GM18870 (cell line): Measurements from ENCODE around the gene C2CD2.

Source experiments
- ATAC-seq: cut with Tn5 transposase; IDR thresholded peaks from one replicate; pipeline ENCODE4 v1.9.1; 2021; ENCODE audit warnings: moderate library complexity; ENCODE audit not compliant: unreplicated experiment

The C2CD2 gene

DNA sequence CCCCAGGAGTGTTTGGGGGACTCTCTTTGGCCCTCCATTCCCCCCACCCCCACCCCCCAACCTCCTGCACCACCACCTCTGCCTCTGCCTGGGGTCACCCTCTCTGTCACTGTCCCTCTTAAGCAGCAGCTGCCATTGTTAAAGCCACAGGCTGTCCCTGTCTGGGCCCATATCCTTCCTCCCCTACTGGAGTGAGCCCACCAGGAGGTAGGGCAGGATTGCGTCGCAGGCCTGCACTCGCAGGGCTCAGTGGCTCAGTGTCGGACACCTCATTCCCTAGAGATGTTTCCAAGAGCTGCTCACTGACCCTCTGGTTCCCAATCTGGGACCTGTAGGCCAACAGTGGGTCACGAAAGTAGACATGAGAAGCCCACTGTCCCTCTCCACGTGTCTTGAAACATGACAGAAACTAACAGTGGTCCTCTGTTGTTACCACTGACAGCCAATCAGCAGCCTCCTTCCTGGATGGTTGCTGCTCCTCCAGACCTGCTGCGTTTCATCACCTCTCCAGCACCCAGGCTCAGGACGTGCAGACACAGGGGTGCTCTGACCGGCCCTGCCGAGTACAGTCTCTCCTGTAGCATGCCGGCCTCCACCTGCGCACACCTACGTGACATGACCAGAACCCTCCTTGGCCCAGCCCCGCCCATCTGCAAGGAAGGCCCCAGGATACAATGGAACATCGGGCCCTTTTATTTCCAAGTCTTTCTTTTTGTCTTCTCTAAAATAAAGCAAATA is 82.4 kb downstream of the C2CD2 start:
- no peak for ATAC-seq

DNA sequence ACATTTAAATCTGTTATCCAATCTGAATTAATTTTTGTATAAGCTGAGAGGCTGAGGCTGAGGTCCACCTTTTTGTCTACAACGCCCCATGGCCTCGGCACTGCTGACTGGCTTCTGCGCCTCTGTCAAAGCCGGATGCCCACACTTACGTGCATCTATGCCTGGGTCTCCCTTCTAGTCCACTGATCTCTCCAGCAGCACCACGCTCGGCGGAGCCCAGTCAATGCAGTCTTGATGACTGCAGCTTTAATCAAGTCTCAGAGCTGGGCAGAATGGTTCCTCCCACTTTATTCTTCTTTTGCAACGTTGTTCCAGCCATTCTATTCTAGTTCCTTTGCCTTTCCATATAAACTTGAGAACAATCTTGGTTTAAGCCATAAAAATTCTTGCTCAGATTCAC is 84.0 kb downstream of the C2CD2 start:
- no peak for ATAC-seq

DNA sequence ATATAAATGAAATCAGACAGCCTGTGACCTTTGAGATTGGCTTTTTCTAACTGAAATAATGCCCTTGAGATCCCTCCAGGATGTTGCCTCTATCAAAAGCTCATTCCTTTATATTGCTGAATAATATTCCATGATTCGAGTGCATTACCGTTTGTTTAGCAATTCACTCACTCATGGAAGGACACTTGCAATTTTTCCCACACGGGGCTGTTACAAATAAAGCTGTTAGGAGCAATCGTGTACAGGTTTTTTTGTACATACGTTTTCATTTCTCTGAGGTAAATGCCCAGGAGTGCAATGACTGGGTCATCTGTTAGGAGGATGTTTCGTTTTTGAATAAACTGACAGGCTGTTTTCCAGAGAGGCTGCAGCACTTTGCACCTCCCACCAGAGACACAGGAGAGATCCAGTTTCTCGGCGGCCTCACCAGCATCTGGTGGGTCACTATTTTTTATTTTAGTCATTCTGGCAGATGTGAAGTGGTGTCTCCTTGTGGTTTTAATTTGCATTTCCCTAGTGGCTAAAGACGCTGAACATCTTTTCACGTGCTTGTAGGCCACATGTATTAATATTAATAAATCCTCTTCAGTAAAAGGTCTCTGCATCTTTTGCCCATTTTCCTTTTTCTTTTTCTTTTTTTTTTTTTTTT is 85.6 kb downstream of the C2CD2 start:
- peak; percentile 52 for ATAC-seq

DNA sequence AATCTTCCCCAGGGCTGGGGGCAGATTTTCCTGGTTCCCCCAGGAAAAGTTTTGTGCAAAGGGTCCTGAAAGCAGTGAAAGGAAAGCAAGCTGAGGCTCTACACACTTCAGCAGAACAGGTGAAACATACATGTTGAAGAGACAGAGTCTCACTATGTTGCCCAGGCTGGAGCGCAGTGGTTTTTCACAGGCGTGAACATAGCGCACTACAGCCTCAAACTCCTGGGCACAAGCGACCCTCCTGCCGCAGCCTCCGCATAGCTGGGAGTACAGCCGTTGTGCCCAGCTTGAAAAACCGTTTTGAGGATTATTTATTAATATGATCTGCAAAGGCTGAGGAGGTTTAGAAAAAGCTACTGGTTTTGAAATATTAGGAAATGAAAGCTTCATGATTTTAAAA is 86.5 kb downstream of the C2CD2 start:
- no peak for ATAC-seq

DNA sequence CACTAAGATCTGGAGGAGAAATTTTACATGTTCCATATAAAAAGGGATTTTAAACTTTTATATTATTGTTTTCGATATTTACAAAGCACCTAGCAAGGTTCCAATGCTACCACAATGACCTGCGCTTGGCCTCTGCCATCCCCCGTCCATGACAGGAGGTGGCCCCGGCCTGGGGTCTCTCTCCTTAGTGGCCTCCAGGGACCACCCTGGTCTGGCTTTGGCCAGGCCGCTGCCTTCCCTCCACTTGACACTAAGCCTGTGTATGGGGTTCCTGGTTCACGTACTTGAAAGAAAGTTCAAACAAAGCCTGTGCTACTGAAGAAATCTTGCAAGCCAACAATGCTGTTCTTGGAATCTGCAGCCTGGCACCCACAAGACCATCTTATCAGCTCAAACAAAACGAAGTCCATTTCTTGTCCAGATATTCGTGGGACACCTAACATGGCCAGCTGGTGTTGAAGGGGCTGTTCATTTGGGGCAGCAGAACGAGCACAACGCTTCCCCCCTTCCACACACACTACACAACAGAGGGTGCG is 87.5 kb downstream of the C2CD2 start:
- no peak for ATAC-seq

DNA sequence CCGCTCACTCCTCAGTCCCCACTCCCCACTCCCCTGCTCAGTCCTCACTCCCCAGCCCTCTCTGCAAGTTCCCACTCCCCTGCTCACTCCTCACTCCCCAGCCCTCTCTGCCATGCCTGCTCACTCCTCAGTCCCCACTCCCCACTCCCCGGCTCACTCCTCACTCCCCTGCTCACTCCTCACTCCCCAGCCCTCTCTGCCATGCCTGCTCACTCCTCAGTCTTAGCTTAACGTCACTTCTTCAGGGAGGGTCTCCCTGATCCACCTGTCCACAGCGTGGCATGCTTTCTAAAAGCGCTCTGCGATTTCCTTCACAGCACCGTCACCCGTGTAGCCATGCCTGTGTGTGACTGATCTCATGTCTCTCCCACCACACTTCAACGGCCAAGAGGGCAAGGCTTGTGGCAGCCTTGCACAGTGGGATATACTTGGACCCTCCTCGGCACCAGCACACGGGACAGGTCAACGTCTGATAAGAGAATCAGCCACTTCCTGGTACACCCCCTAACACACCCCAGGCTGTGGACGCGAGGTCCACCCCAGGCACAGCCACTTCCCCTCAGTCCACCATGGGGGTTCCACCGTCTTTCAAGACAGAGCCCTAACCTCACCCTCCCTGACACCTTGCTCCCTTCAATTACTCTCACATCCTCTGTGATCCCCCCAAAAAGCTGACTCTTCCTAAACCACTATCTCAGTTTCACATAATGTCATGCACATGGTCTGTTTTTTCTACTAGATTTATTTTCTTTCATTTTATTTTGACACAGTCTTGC is 88.6 kb downstream of the C2CD2 start:
- peak; percentile 49 for ATAC-seq

DNA sequence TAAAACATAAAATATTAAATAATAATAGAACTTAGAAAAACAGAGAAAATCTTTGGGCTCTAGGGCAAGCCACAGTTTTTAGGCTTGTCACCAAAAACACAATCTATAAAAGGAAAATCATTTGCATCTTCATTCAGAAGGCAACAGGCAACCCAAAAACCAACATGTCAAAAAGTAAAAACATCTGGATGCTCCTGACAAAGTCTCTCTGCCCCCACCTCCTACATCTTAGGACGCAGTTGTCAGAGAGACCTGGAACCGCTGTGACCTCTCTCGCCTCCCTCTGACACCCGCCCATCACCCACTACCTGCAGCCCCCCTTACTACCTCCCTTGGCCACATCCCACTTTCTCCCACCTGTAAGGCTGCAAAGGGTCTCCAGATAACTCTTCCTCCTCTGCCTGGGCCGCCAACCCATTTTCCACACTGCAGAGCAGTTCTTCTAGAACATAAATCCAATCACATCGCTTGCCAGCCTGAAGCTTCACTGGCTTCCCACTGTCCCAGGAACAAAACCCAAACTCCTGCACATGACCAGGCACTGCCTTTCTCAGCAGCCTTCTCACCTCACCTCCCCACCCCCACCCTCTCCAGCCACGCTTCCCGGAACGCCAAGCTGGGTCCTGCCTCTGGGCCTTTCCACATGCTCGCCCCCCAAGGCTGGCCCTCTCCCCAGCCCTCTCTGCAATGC is 89.4 kb downstream of the C2CD2 start:
- ATAC-seq: no peak

DNA sequence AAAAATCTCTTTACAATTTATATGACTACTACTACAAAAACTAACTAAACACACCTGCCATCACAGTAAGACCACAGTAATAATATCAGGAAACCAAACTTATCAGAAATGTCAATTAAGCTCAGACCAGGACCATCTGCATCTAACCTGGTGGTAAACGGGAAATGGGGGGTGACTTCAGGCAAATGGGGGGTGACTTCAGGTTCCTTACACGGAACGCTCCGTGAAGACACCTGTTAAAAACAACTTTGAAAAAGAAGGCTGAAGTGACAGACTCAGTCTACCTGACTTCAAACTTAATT is 90.4 kb downstream of the C2CD2 start:
- no peak for ATAC-seq

DNA sequence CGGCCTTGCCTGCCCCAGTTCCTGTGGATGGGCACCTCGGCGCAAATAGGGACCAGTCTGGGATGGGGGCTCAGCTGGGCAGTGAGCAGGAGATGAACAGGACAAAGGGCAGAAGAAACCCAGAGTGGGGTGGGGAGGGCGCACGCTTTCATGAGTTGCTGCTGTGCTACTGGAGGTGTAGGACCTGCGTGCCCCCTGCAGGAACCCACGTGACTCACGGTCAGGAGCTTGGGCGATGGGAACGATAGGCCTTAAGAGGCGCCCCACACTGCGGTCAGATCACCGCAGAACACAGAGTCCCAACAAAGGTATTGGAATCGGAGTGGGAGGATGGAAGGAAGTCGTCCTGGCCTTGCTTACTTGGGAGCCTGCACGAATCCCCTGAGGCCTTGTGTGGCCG is 91.8 kb downstream of the C2CD2 start:
- no peak for ATAC-seq

DNA sequence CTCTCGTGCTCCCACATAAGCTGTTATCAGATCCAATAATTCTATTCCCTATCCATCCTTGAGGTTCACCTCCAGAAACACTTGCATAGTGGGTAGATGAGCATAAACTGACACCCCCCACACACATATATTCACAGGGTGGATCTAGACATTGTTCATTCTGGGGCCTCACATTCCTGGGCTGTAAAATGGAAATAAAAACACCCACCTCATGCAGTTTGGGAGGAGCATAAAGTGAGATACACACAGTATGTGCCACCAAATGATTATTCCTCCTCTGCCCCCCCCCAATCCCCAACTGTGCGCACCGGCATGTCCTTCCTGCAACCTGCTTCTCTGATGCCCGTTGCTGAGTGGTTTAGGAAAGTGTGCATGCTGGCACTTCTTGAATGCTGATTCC is 92.6 kb downstream of the C2CD2 start:
- no peak for ATAC-seq

DNA sequence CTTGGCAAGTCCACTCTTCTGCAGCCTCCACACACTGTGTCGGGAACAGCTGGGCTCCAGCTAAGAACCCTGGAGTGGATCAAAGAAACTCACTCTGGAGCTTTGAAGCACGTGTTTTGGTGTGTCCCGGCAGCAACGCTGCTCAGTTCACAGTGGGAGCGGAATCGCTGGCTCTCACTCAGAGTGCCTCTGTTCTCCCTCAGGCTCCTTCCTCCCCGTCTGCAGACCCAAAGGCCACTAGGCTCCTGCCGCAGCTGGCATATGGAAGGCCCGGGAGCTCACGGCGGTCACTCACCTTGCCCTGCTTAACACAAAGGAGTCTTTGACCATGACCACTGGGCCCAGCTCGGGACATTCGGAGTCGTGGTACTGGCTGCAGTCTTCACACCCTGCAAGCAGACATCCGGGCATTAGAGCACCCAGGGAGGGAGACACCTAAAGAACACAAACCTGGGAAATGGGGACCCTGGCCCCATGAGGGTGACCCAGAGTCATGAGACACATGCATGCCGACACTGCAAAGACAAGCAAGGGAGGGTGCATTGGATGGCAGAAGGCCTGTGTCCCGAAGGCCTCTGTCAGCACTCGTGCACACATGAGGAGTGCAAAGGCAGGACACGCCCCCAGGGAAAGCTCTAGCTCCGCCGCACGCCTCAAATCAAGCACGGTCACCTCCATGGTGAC is 94.4 kb downstream of the C2CD2 start:
- ATAC-seq: no peak

DNA sequence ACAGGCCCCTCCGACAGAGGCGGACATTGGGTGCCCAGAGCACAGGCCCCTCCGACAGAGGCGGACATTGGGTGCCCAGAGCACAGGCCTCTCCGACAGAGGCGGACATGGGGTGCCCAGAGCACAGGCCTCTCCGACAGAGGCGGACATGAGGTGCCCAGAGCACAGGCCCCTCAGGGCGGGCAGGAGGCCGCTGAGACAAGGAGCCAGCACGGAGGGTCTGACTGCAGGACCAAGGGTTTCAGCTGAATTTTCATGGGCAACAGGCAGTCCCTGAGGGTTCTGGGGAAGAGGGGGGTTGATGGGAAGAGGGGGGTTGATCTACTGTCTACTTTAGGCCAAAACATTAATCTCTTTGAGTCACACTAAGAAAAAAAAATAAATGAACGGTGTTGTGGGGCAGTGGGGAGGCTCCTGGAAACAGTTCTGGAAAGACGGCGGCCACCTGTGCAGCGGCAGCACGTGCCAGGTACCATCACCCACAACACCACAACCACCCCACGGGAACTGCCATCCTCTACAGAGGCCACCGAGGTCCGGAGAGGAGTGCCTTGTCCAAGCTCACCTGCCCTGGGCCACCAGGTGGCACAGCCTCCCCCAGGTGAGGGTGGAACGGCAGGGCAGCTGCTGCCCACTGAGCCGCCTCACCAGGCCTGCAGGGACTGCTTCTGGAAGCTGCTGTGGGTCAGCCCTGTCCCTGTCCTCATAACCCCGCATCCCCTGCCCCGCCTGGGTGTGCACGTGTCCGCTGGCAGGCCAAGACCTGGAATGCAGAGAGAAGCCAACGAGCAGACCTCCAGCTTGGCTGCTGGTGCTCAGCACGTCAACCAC is 95.1 kb downstream of the C2CD2 start:
- ATAC-seq: no peak

DNA sequence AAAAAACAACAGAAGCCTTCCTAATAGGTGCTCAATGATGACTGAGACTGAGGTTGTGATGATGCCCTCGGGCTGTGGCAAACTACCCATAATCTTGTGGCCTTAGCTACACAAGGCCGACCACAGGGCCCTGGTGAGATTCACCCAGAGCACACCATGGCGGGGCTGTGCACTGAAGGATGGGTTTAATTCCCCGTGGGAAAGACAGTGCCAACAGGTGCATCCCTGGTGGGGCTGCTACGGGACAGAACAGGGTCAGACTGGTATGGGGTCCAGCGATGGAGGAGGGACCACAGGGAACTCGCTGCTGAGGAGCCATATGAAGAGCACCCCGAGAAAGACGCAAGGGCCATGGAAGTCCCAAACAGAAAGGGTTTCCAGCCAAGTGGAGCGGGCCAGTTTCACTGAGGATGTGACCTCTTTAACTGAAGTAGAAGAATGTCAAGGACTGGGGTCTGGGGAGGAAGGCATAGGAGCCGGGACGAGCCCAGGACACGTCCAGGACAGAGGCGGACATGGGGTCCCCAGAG is 96.0 kb downstream of the C2CD2 start:
- no peak for ATAC-seq

DNA sequence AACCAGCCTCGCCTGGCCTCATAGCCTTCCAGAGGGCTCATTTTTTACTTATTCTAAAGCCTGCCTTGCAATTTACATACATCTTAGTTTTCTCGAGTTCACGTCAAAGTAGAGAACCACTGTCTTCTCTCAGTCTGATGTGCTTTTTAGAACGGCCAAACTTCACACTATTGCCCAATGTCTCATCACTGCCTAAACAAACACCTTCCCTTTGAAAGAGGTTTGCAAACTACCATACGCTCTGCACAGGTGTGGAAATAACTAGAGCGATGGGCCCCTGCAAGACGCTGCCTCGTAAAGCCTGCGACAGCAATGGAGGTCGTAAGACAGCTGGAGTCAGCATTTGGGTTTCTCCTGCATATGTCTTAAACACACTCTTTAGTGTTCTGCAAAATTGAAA is 97.2 kb downstream of the C2CD2 start:
- ATAC-seq: no peak

DNA sequence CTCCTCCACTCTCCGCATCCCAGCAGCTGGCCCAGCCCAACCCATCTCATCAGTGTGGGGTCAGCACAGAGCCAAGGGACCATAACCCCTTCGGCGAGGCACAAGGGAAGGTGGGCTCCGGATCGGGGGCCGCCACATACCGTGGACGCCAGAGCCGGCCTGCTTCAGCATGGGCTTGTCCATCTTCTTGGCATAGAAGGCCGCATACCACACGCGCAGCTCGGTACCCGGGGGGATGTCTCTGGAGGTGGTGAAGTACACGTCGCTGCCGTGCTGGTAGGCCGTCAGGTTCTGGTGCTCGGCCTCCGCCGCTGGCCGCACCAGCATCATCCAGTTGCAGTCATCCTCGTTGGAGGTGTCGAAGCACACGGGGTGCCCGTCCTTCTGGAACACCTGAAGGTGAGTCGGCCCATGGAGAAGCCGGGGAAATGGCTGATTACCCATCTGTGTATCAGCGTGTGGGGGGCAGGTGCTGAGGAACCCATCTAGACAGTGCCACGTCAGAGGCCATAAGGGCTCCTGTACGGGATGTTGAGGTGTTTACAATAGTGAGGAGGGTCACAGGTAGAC is 99.3 kb downstream of the C2CD2 start:
- no peak for ATAC-seq

DNA sequence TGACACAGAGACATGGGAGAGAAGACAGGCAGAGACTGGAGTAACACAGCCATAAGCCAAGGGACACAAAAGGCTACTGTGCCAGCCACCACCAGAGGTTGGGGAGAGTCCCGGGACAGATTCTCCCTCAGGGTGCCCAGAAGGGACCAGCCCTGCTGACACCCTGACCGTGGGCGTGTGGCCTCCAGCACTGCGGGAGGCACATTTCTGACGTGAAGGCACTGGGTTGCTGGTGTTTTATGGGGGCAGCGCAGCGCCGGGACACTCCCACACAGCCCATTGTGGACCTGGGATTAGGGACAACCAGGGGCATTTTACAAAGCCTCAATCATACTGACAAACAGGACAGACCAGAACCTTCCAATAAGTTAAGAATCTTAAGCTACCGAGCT is 100.9 kb downstream of the C2CD2 start:
- no peak for ATAC-seq

DNA sequence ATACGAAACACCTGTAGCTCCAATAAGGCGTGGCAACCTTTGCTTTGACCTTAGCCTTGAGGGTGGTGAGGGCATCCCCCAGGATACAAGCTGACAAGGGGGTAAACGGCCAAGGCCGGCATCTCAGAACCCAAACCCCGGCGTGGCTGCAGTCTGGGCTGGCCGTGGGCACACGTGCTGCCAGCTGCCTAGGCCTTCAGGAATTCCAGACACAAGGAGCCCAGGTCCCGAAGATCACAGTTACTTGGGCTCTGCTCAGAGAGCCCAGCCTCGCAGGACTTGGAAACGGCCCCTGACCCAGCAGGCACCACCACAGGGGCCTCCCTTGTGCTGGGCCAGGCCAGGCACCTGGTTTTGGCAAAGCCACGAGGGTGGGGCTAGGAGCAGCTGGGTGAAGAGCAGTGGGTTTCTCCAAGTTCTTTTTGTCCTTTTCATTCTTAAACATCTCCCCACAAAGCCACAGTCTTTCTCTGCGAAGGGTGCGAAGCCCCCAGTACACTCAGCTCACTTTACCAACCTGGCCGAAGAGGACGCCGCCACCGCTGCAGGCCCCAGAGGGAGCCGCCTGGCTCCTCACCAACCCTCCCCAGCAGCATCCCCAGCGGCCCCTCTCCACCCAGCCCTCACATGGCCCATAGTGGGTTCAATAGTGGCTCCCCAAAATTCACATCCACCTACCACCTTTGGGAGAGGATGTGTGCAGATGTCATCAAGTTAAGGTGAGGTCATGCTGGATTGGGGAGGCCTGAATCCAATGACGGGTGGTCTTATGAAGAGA is 101.5 kb downstream of the C2CD2 start:
- no peak for ATAC-seq

DNA sequence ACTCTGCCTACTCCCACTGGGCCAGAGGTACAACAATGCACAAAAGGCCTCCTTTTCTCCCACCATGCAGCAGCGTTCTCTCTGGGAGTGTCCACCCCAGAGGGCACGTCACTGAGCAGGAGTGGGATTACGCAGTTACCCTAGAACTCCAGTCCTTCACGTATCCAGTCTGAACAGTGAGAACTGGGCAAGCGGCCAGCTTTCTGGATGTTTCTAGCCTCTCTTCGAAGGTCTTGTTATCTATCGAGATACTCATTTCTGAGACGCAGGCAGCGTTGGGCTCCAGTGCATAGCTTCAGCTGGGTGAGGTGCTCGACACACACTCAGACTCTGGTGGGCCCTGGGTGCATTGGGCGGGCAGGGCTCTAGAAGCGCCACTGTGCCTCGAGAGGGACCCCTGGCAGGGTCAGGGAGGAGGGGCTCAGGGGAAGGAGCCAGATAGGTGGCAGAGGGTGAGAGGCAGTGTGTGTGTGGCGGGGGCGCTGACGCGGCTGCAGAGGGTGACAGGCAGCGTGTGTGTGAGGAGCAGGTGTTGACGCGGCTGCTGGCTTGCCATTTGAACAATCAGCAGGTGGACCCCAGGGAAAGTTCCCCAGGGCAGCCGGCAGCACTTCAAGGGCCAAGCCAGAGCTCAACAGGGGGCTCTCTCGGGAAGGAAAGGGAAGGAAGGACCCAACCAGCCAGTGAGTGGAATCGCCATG is 102.6 kb downstream of the C2CD2 start:
- no peak for ATAC-seq
